HG03354 (cell line): Measurements from ENCODE around the gene IRF8.
"Not testable (repeated sequence)": the region's sequence is repeated elsewhere in the genome, so short reads cannot be mapped to it uniquely, and the experiment has no call there.

Experiments
- ATAC-seq: cut with Tn5 transposase; IDR thresholded peaks from one replicate; pipeline ENCODE4 v1.9.1; 2021; ENCODE audit warnings: mild to moderate bottlenecking; ENCODE audit not compliant: unreplicated experiment, poor library complexity, severe bottlenecking

IRF8 gene

DNA sequence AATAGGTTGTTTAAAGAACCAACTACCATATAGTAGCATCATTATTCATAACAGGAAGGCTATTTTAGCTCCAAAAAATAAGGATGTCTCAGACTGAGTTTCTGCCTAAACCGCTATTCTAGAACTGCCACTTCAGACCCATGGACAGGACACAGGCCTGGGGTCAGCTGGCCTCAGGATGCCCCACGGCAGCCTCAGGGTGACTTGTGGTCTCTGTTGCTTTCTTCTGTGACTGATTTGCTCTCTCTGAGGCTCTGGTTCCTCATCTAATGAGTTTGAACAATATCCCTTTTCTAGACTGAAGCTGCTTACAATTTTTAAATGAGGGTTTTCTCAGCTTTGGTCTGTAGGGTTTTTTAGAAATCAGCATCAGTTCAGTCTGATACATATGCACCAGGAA, 31.8 kb upstream of the IRF8 start:
- no peak for ATAC-seq

DNA sequence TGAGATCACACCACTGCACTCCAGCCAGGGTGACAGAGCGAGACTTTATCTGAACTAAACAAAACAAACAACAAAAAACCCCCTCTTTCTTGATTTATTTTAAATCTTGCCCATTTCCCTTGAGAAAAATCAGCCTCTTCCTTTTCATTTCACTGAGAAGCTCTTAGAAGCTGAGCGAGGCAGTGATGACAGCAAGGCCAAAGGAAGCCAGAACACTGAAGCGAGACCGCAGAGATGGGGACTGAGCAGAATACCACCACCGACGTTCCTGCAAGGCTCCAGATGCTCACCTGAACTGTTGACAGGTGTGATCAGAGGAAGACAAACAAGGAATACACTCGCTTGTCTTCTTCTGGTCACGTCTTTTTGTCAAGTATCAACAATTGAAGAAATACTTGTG, 30.5 kb upstream of the IRF8 start:
- no peak for ATAC-seq

GRCh38 chr16:85869206-85869605, 29.8 kb upstream of the IRF8 start:
- no peak for ATAC-seq

DNA sequence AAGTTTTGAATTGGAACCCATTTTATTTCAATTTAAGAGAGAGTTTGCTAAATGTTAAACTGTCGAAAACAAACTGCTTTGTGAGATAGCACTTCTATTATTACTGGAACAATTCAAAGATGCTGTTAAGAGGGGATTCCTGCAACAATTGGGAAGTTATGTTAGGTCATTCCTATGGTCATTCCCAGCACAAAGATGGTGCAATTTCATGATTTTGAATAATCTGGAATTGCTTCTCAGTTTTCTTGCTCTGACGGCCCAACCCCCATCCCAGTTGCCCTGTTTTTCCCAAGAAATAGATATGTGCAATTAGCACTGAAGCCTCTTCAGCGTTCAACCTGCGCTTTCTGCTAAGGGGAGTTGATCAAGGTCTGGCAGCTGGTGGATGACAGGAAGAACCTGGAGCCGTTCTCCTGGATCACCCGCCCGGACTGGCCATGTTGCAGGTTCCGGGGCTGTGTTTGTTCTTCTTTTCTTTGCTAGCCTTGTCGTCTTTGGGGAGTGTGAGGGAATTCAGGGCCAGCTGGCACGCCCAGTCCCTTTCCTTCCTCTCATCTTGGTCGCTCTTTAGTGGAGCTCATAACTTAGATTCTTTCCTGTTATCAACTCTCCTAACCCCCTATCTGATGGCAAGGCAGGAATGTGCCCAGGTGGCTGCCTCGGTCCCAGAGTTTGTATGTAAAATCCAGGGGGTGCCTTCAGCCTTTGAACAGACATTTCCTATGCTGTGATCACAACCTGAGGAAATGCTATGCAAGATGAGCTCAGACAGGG, 29.0 kb upstream of the IRF8 start:
- no peak for ATAC-seq

DNA sequence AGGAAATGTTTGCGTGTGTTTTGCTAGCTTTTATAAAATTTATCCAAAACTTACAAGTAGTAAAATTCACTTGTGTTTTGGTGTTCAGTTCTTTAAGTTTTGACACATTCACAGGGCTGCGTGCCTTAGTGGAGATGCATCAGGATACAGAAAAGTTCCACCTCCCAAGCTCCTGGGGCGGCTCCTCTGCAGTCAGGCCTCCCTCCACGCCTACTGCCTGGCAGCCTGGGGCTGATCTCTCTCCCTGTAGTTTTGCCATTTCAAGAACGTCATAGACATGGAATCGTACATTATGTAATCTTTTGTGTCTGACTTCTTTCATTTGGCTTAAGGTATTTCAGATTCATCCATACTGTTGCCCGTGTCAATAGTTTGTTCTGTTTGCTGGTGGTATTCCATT, 27.2 kb upstream of the IRF8 start:
- no peak for ATAC-seq

- ATAC-seq = no peak
These were observed 26.2 kb upstream of the IRF8 start for GRCh38 chr16:85872734-85873133.

- ATAC-seq = no peak
These were observed 25.8 kb upstream of the IRF8 start for GRCh38 chr16:85873153-85873552.

GRCh38 chr16:85874031-85874430, 24.9 kb upstream of the IRF8 start:
- not testable (repeated sequence) for ATAC-seq

DNA sequence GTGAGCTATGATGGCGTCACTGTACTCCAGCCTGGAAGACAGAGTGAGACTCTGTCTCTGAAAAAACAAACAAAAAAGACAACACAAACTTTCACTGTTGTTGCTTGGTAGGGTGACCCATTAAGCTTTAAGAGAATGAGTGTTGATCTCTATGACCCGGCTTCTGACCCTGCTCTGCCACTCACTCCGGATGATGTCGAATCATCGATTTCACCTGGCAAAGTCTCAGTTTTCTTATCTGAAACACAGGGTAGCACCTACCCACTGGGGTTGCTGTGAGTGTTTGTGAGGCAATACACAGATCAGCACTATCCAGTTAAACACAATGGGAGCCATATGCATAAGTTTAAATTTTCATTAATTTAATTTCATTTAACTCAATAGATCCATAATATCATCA, 20.6 kb upstream of the IRF8 start:
- ATAC-seq = no peak

DNA sequence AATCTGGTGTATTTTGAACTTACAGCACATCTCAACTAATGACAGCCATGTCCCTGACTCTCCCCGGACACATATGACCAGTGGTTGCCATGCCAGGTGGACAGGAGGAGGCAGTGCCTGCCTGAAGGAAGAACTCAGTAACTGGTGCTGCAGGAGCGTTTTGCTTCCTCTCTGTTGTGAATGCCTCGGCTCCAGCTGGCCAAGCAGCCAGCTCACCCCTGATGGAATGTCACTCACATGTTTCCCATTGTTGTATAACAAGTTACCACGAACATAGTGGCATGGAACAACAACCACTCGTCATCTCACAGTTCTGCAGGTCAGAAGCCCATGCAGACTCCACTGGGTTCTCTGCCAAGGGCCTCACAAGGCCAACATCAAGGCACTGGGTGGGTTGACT, 20.1 kb upstream of the IRF8 start:
- no peak for ATAC-seq

DNA sequence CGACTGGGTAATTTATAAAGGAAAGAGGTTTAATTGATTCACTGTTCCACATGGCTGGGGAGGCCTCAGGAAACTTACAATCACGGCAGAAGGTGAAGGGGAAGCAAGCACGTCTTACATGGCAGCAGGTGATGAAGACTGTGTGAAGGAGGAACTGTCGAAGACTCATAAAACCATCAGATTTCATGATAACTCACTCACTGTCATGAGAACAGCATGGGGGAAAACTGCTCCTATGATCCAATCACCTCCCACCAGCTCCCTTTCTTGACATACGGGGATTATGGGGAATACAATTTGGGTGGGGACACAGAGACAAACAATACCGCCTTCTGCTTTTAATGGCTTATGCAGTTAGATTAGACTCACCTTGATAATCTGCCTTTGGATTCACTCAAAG, 19.4 kb upstream of the IRF8 start:
- ATAC-seq = no peak

DNA sequence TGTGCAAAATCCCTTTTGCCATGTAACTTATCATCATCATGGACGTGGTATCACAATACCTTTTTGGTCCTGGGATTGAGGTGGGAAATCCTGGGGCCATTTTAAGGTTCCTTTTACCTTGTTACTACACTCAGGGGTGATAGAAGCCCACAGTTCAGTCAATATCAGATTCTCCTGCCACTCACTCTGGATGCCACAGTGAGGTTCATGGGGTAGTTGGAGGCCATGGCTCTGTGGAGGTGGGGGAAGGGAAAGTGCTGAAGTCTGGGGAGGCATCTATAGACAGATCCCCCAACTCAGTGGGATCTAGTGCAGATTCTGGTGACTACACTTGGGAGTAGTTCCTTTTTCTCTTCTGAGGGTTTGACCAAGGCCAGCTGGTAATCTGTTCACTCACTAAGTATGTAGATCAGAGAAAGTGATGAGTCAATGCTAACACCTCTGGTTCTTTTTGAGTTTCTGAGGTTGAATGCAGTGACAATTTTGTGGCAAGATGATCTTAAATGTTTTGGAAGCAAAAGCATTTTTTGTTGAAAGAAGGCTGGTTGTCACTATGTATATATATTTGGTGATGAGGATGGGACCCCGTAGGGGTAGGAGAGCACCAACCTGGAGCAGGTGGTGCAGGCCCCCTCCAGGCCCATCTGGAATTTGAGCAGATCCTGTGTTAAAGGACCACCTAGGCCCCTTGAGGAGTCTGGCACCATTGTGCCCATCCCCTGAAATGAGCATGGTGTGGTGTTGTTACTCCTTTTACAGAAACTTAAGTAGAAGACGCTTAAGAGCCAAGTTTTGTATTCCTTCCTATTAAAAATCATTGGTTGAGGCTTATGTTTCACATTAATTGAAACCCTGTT, 18.8 kb upstream of the IRF8 start:
- ATAC-seq = peak; percentile 73

DNA sequence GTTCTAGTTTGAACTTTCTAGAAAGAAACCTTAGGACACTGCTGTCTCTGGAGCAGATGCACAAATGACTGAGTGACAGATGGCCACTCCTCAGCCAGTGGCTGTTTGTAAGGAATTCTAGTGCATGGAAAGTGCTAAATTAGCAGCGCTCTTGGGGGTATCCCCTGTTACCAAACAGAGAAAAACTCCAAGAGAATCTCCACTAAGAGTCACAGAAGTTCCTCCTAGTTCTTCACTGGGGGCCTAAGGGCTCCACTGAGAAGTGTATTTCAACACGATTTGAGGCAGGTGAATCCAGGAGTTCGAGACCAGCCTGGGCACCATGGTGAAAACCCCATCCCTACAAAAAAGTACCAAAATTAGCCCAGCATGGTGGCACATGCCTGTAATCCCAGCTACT, 18.1 kb upstream of the IRF8 start:
- ATAC-seq = no peak

DNA sequence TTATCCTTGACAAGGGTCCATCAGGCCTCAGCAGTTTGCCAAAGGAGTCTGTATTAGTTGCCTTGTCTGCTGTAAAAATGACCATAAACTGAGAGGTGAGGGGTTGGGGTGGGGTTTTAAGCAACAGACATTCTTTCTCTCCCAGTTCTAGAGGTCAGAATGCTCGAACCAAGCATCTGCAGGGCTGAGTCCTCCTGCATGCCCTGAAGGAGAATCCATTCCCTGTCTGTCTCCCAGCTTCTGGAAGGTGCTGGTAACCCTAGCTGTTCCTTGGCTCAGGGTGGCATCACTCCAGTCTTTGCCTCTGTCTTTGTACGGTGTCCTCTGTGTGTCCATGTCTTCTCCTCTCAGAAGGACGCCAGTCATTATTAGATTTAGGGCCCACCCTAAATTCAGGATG, 17.5 kb upstream of the IRF8 start:
- no peak for ATAC-seq

- no peak for ATAC-seq
These were observed 16.7 kb upstream of the IRF8 start for GRCh38 chr16:85882181-85882810.

- ATAC-seq = no peak
These were observed 15.1 kb upstream of the IRF8 start for GRCh38 chr16:85883813-85884212.

- ATAC-seq = no peak
These were observed 14.0 kb upstream of the IRF8 start for GRCh38 chr16:85884808-85885463.

GRCh38 chr16:85885537-85885936, 13.4 kb upstream of the IRF8 start:
- ATAC-seq = no peak

DNA sequence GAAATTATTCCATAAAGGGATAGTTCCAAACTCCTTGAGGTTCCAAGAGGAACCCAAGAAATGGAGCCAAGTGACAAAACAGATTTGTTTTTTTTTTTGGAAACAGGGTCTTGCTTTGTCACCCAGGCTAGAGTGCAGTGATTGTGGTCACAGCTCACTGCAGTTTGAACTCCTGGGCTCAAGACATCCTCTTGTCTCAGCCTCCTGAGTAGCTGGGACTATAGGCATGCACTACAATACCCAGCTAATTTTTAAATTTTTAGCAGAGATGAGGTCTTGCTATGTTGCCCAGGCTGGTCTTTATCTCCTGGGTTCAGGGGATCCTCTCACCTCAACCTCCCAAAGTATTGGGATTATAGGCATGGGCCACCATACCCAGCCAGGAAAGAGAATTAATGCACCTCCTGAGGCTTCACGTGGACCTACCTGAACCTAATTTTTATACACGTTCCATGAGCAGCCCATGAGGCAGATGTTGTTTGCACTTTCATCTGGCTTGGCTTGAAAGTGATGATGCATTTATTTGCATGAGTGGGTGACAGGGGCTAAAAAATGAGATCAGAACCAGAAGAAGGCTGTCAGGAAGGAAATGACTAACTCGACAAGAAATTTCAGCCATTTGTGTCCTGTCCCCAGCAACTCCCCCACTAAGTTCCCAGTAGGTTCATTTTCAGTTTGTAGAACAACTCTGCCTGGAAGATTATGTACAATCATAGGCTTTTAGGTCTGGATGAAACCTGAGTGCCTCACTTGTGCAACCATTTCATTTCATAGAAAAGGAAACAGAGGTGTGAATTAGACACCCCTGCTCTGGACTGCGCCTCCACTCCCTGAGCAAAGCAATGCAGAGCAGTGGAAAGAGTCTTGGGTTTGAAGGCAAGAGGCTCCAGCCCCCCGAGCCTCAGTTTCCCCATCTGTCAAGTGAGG, 10.3 kb upstream of the IRF8 start:
- peak; percentile 91 for ATAC-seq
